ENCODE data around the gene YIPF6. TPM values are rescaled to one million over a fixed set of nuclear protein-coding genes. Genes with fewer than 3 reads are reported as not detected.
"Not testable (repeated sequence)": the region's sequence is repeated elsewhere in the genome, so short reads cannot be mapped to it uniquely, and the experiment has no call there.

YIPF6 gene
- total and polyA plus RNA-seq, 5 donors from 2014 or later: 19.1 to 23.0 (median 21.2) TPM

GRCh38 chrX:68550193-68550592, 51.3 kb downstream of the YIPF6 start:
- H3K4me3 ChIP-seq (ENCODE audit: low read depth, low read length): no peak overlapping the region
- DNase-seq: no peak
- no peaks in the 10 kb centered on the region for H3K36me3 Mint-ChIP-seq
- no peak for ATAC-seq (ENCODE audit: low read depth in 2 of 2)
- H3K27me3 Mint-ChIP-seq: no peaks in the 10 kb centered on the region
- H3K4me1 Mint-ChIP-seq: no peaks in the 10 kb centered on the region
- no peak overlapping the region for H3K27ac ChIP-seq (ENCODE audit: insufficient read depth, low read length, poor library complexity, severe bottlenecking)
- no peaks in the 10 kb centered on the region for H3K4me1 ChIP-seq (ENCODE audit: control insufficient read depth, insufficient read depth, low read length, poor library complexity, severe bottlenecking)
- H3K9me3 ChIP-seq (ENCODE audit: control insufficient read depth in 2 of 2, low read length in 2 of 2): no peaks in the 10 kb centered on the region
- no peaks in the 10 kb centered on the region for H3K36me3 ChIP-seq (ENCODE audit: control insufficient read depth, insufficient read depth, low read length)
- H3K27me3 ChIP-seq (ENCODE audit: control insufficient read depth, insufficient read depth, low read length): no peaks in the 10 kb centered on the region
- no peaks in the 10 kb centered on the region for H3K9me3 Mint-ChIP-seq
- H3K4me3 Mint-ChIP-seq: no peak overlapping the region
- H3K27ac Mint-ChIP-seq: no peak overlapping the region

GRCh38 chrX:68556036-68556435, 57.2 kb downstream of the YIPF6 start:
- ATAC-seq (ENCODE audit: low read depth in 2 of 2) (no peak), DNase-seq (no peak)
- no peaks in the 10 kb centered on the region for H3K27me3 ChIP-seq (ENCODE audit: control insufficient read depth, insufficient read depth, low read length)
- H3K9me3 ChIP-seq (ENCODE audit: control insufficient read depth in 2 of 2, low read length in 2 of 2): no peaks in the 10 kb centered on the region
- H3K4me3 ChIP-seq (ENCODE audit: low read depth, low read length): no peak overlapping the region
- no peak overlapping the region for H3K27ac ChIP-seq (ENCODE audit: insufficient read depth, low read length, poor library complexity, severe bottlenecking)
- Mint-ChIP-seq H3K9me3 (peaks cover 0 to 2% (median 0%) of the 10 kb centered on the region in 7 donors), H3K36me3 (no peaks in the 10 kb centered on the region), H3K27me3 (no peaks in the 10 kb centered on the region), H3K4me1 (no peaks in the 10 kb centered on the region), H3K4me3 (no peak overlapping the region), H3K27ac (no peak overlapping the region)
- H3K4me1 ChIP-seq (ENCODE audit: control insufficient read depth, insufficient read depth, low read length, poor library complexity, severe bottlenecking): no peaks in the 10 kb centered on the region
- H3K36me3 ChIP-seq (ENCODE audit: control insufficient read depth, insufficient read depth, low read length): no peaks in the 10 kb centered on the region

GRCh38 chrX:68557126-68557525, 58.3 kb downstream of the YIPF6 start:
- not testable (repeated sequence) for DNase-seq; H3K27ac ChIP-seq (ENCODE audit: insufficient read depth, low read length, poor library complexity, severe bottlenecking); H3K9me3 ChIP-seq (ENCODE audit: control insufficient read depth in 2 of 2, low read length in 2 of 2); H3K27me3 ChIP-seq (ENCODE audit: control insufficient read depth, insufficient read depth, low read length); H3K27me3 Mint-ChIP-seq; H3K36me3 ChIP-seq (ENCODE audit: control insufficient read depth, insufficient read depth, low read length); H3K4me3 Mint-ChIP-seq; H3K36me3 Mint-ChIP-seq; H3K27ac Mint-ChIP-seq; H3K4me1 Mint-ChIP-seq; ATAC-seq (ENCODE audit: low read depth in 2 of 2); H3K4me1 ChIP-seq (ENCODE audit: control insufficient read depth, insufficient read depth, low read length, poor library complexity, severe bottlenecking); H3K9me3 Mint-ChIP-seq; H3K4me3 ChIP-seq (ENCODE audit: low read depth, low read length)

DNA sequence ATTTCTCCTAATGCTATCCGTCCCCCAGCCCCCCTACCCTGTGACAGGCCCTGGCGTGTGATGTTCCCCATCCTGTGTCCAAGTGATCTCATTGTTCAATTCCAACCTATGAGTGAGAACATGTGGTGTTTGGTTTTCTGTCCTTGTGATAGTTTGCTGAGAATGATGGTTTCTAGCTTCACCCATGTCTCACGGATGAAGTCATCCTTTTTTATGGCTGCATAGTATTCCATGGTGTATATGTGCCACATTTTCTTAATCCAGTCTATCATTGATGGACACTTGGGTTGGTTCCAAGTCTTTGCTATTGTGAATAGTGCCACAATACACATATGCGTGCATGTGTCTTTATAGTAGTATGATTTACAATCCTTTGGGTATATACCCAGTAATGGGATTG, 61.1 kb downstream of the YIPF6 start:
- not testable (repeated sequence) for H3K4me1 Mint-ChIP-seq; H3K4me1 ChIP-seq (ENCODE audit: control insufficient read depth, insufficient read depth, low read length, poor library complexity, severe bottlenecking); H3K9me3 ChIP-seq (ENCODE audit: control insufficient read depth in 2 of 2, low read length in 2 of 2); H3K27me3 Mint-ChIP-seq; H3K36me3 Mint-ChIP-seq; H3K4me3 Mint-ChIP-seq; H3K9me3 Mint-ChIP-seq; ATAC-seq (ENCODE audit: low read depth in 2 of 2); H3K36me3 ChIP-seq (ENCODE audit: control insufficient read depth, insufficient read depth, low read length); H3K27ac Mint-ChIP-seq; H3K27me3 ChIP-seq (ENCODE audit: control insufficient read depth, insufficient read depth, low read length); DNase-seq; H3K27ac ChIP-seq (ENCODE audit: insufficient read depth, low read length, poor library complexity, severe bottlenecking); H3K4me3 ChIP-seq (ENCODE audit: low read depth, low read length)

DNA sequence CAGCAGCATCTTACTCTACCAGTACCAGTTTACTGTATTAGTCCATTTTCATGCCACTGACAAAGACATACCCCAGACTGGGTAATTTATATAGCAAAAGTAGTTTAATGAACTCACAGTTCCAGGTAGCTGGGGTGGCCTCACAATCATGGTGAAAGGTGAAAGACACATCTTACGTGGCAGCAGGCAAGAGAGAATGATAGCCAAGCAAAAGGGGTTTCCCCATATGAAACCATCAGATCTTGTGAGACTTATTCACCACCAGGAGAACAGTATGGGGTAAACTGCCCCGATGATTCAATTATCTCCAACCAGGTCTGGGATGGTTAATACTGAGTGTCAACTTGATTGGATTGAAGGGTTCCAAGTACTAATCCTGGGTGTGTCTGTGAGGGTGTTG, 69.3 kb downstream of the YIPF6 start:
- H3K27me3 ChIP-seq (ENCODE audit: control insufficient read depth, insufficient read depth, low read length): no peaks in the 10 kb centered on the region
- no peaks in the 10 kb centered on the region for H3K9me3 ChIP-seq (ENCODE audit: control insufficient read depth in 2 of 2, low read length in 2 of 2)
- peaks cover 0 to 5% (median 3%) of the 10 kb centered on the region in 4 donors for H3K4me1 Mint-ChIP-seq
- H3K27ac ChIP-seq (ENCODE audit: insufficient read depth, low read length, poor library complexity, severe bottlenecking): no peak overlapping the region
- H3K36me3 Mint-ChIP-seq: no peaks in the 10 kb centered on the region
- ATAC-seq (ENCODE audit: low read depth in 2 of 2) (no peak), DNase-seq (peak in 1 of 3 donors; percentile 32)
- H3K4me3 Mint-ChIP-seq: no peak overlapping the region
- H3K9me3 Mint-ChIP-seq: peaks cover 0 to 5% (median 0%) of the 10 kb centered on the region in 7 donors
- no peak overlapping the region for H3K27ac Mint-ChIP-seq
- no peaks in the 10 kb centered on the region for H3K27me3 Mint-ChIP-seq
- H3K4me3 ChIP-seq (ENCODE audit: low read depth, low read length): no peak overlapping the region
- no peaks in the 10 kb centered on the region for H3K4me1 ChIP-seq (ENCODE audit: control insufficient read depth, insufficient read depth, low read length, poor library complexity, severe bottlenecking)
- no peaks in the 10 kb centered on the region for H3K36me3 ChIP-seq (ENCODE audit: control insufficient read depth, insufficient read depth, low read length)

- Mint-ChIP-seq H3K27ac (no peak overlapping the region), H3K9me3 (peaks cover 0 to 4% (median 0%) of the 10 kb centered on the region in 7 donors), H3K36me3 (no peaks in the 10 kb centered on the region), H3K27me3 (no peaks in the 10 kb centered on the region), H3K4me1 (peaks cover 0 to 5% (median 3%) of the 10 kb centered on the region in 4 donors), H3K4me3 (no peak overlapping the region)
- no peaks in the 10 kb centered on the region for H3K4me1 ChIP-seq (ENCODE audit: control insufficient read depth, insufficient read depth, low read length, poor library complexity, severe bottlenecking)
- DNase-seq (no peak), ATAC-seq (ENCODE audit: low read depth in 2 of 2) (no peak)
- H3K27me3 ChIP-seq (ENCODE audit: control insufficient read depth, insufficient read depth, low read length): no peaks in the 10 kb centered on the region
- no peaks in the 10 kb centered on the region for H3K9me3 ChIP-seq (ENCODE audit: control insufficient read depth in 2 of 2, low read length in 2 of 2)
- no peak overlapping the region for H3K27ac ChIP-seq (ENCODE audit: insufficient read depth, low read length, poor library complexity, severe bottlenecking)
- no peak overlapping the region for H3K4me3 ChIP-seq (ENCODE audit: low read depth, low read length)
- no peaks in the 10 kb centered on the region for H3K36me3 ChIP-seq (ENCODE audit: control insufficient read depth, insufficient read depth, low read length)
Measured at GRCh38 chrX:68570598-68570997, 71.7 kb downstream of the YIPF6 start.

DNA sequence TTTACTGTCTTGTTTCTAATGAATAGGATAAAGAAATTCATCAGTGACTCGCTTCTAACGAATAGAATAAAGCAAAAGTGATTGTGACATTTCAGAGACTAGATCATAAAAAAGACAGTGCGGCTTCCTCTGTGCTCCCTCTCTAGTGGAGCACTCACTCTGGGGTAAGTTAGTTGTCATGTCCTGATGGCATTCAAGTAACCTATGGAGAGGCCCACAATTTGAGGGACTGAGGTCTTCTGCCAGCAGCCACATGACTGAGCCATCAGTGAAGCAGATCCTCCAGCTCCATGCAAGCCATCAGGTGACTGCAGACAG, 72.4 kb downstream of the YIPF6 start:
- Mint-ChIP-seq H3K36me3 (no peaks in the 10 kb centered on the region), H3K4me3 (no peak overlapping the region), H3K27ac (no peak overlapping the region), H3K4me1 (peaks cover 0 to 5% (median 3%) of the 10 kb centered on the region in 4 donors), H3K27me3 (no peaks in the 10 kb centered on the region), H3K9me3 (peaks cover 0 to 4% (median 0%) of the 10 kb centered on the region in 7 donors)
- H3K27me3 ChIP-seq (ENCODE audit: control insufficient read depth, insufficient read depth, low read length): no peaks in the 10 kb centered on the region
- DNase-seq (no peak), ATAC-seq (ENCODE audit: low read depth in 2 of 2) (no peak)
- no peaks in the 10 kb centered on the region for H3K4me1 ChIP-seq (ENCODE audit: control insufficient read depth, insufficient read depth, low read length, poor library complexity, severe bottlenecking)
- no peak overlapping the region for H3K27ac ChIP-seq (ENCODE audit: insufficient read depth, low read length, poor library complexity, severe bottlenecking)
- no peak overlapping the region for H3K4me3 ChIP-seq (ENCODE audit: low read depth, low read length)
- no peaks in the 10 kb centered on the region for H3K9me3 ChIP-seq (ENCODE audit: control insufficient read depth in 2 of 2, low read length in 2 of 2)
- H3K36me3 ChIP-seq (ENCODE audit: control insufficient read depth, insufficient read depth, low read length): no peaks in the 10 kb centered on the region

GRCh38 chrX:68571610-68572311, 72.9 kb downstream of the YIPF6 start:
- no peak overlapping the region for H3K27ac Mint-ChIP-seq
- no peaks in the 10 kb centered on the region for H3K27me3 Mint-ChIP-seq
- peaks cover 0 to 4% (median 0%) of the 10 kb centered on the region in 7 donors for H3K9me3 Mint-ChIP-seq
- H3K4me1 ChIP-seq (ENCODE audit: control insufficient read depth, insufficient read depth, low read length, poor library complexity, severe bottlenecking): no peaks in the 10 kb centered on the region
- no peaks in the 10 kb centered on the region for H3K9me3 ChIP-seq (ENCODE audit: control insufficient read depth in 2 of 2, low read length in 2 of 2)
- peaks cover 0 to 5% (median 3%) of the 10 kb centered on the region in 4 donors for H3K4me1 Mint-ChIP-seq
- ATAC-seq (ENCODE audit: low read depth in 2 of 2): peak in 1 of 2 donors; percentile 34
- H3K36me3 Mint-ChIP-seq: no peaks in the 10 kb centered on the region
- H3K36me3 ChIP-seq (ENCODE audit: control insufficient read depth, insufficient read depth, low read length): no peaks in the 10 kb centered on the region
- no peak overlapping the region for H3K4me3 Mint-ChIP-seq
- H3K27me3 ChIP-seq (ENCODE audit: control insufficient read depth, insufficient read depth, low read length): no peaks in the 10 kb centered on the region
- no peak overlapping the region for H3K4me3 ChIP-seq (ENCODE audit: low read depth, low read length)
- H3K27ac ChIP-seq (ENCODE audit: insufficient read depth, low read length, poor library complexity, severe bottlenecking): no peak overlapping the region
- DNase-seq: peak in 1 of 3 donors; percentile 20

Data from CD4-positive, CD25-positive, alpha-beta regulatory T cell (primary cell).